CD4-positive, alpha-beta T cell treated with Interleukin-6 at 100 ng/mL for 8 hours (primary cell): ENCODE measurements around the gene CRAT.

Experiments
- DNase-seq: peaks from one replicate; pipeline ENCODE4 v3.0.0-alpha.2; 2020; ENCODE audit warnings: mixed read lengths, low spot score

The CRAT gene

DNA sequence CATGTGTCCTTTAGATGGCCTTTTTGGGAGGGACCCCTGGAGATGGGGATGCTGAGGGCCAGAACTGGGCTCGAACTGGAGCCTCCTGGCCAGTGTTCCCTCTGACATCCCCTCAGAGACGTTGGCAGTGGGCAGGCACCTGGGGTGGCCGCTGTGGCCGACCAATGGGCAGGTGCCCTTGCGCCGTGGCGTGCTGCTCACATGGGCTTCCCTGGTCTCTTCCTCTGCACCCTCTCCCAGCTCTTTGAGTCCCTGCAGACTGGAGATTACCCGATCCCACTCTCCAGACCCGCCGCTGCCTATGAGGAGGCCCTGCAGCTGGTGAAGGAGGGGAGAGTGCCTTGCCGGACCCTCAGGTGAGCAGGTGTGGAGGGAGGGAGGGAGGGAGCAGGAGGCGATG, 49.6 kb downstream of the CRAT start:
- no peak for DNase-seq

DNA sequence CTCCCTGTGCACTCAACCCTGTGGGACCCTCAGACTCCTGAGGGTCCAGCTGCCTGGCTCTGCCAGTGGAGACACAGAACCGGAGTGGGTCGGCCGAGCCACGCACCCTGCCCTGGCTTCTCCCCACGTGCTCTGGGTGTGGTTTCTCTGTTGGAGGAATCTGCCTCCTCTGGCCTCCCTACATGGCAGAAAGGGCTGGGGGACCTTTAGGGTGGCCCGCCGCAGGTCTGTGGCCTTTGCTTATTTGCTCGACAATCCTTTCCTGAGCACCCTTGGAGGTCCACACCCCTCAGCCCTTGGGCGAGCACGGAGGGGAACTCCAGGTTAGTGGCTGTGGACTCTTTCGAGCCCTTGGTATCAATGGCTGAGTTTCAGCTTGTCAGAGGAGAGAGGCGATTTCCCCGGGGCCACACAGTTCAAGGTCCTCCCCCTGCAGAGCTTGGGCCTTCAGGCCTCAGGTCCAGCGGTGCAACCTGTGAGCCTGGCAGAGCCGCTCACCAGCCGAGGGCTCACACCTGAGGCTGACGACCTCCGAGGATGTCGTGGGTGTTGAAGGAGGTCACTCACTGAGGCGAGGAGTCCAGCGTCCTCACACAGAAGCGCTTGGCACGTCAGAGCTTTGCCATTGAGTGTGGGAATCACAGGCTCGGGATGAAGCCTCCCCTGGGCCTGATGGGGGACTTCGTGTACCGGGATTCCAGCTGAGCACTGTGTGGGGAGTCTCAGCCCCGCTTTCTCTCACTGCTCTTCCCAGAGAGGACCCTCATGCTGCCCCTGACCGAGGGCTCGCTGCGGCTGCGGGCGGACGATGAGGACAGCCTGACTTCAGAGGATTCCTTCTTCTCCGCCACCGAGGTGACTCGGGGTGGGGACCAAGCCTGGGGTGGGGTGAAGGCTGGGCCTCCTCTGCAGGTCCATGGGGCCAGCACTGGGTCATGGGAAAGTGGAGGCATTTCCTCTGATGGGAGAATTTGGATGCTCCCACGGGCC, 50.5 kb downstream of the CRAT start:
- no peak for DNase-seq

GRCh38 chr9:129058965-129059795, 51.4 kb downstream of the CRAT start:
- DNase-seq: no peak

- no peak for DNase-seq
Measured at GRCh38 chr9:129054163-129054851, 56.3 kb downstream of the CRAT start.

DNA sequence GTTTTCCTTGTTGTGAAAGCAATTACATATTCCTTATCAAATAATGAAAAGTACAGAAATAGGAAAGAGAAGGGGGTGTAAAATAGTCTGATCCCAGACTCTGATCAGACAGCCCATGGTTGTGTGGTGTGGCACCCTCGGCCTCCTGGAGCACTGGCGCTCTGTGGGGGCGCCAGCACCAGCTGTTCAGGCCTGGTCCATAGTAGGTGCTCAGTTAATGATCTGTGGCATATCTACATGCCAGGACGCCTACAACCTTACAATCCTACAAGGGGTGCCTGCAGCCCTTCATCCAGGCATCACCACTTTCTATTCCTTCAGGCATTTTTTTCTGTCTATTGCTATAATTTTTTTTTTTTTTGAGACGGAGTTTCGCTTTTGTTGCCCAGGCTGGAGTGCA, 57.6 kb downstream of the CRAT start:
- no peak for DNase-seq

DNA sequence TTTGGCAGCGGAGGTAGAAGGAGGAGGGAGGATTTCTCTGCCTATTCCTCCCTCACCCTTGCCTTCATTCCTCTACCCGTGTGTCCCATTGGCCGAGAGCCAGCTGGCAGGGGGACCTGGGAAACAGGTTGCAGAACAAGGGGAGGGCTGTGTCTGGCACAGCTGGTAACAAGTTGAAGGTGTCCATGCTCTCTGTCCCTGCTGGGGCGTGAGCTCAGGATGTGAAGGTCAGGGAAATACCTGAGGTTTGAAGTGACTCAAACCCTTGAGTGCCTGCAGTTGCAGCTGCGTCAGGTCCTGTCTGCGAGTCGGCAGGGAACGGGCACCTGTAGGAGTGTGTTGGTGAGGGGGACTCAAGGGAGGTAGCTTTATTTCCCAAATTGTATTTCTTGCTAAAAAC, 58.0 kb downstream of the CRAT start:
- no peak for DNase-seq
